GM23248 (cell line): ENCODE measurements around the gene CCNF.

Experiments
- EZH2 ChIP-seq: fragments of 200-600 bp; sonication (generic); IDR thresholded peaks from 2 replicates; pipeline ENCODE4 v1.6.1; 2018; ENCODE audit warnings: antibody characterized with exemption, mild to moderate bottlenecking; ENCODE audit not compliant: insufficient read depth, poor library complexity, severe bottlenecking
- EZH2phosphoT487 ChIP-seq: fragments of 200-600 bp; sonication (generic); IDR thresholded peaks from 2 replicates; pipeline ENCODE4 v1.6.1; 2018; ENCODE audit warnings: antibody characterized with exemption, moderate library complexity, mild to moderate bottlenecking, low read depth; ENCODE audit not compliant: insufficient read depth

- TF ChIP-seq EZH2 (no peak), EZH2phosphoT487 (no peak)
These were observed 56.7 kb downstream of the CCNF start for GRCh38 chr16:2485811-2486507.
